HepG2 (cell line): ENCODE measurements around the gene ZNF865. TPM values are rescaled to one million over a fixed set of nuclear protein-coding genes. Genes with fewer than 3 reads are reported as not detected.

Experiments used
- ATAC-seq: fragments of 200-7000 bp; cut with Tn5 transposase; 3 replicates; pipeline ENCODE4 v1.9.1; 2020; ENCODE audit warnings: mild to moderate bottlenecking, moderate library complexity
- BruUV-seq: library from RNA; stranded (reverse); fragments of 400-500 nt; replicated peaks from 2 replicates; lab custom pipeline; 2021; lab: Mats Ljungman, UMichigan
- CTCF ChIA-PET: fragments of 300-600 bp; formaldehyde crosslinking; extraction: SDS; loops from one replicate; lab custom pipeline; 2021; ENCODE audit warnings: low total read pairs, inconsistent platforms, low intra/inter-chr PET ratio; lab: Yijun Ruan, JAX
- POLR2A ChIA-PET: fragments of 350-600 bp; sonication (Branson Sonifier 250); formaldehyde crosslinking; loops from one replicate; lab custom pipeline; 2020; ENCODE audit warnings: antibody characterized with exemption, inconsistent platforms; lab: Yijun Ruan, JAX
- DNase-seq: peaks from one replicate; pipeline ENCODE4 v3.0.0-alpha.2; 2015; ENCODE audit warnings: low spot score
- FAIRE-seq: peaks from 3 replicates; lab custom pipeline; 2011; peaks lifted over from hg19 to GRCh38; lab: Jason Lieb, UNC
- H2AFZ ChIP-seq: one replicate; pipeline ENCODE4 v1.6.1; 2011; ENCODE audit warnings: low read length, inconsistent platforms
- H3K27ac ChIP-seq: fragments of 300-600 bp; 3 replicates; pipeline ENCODE4 v1.8.0; 2011; ENCODE audit warnings: mixed run types, mild to moderate bottlenecking, mixed read lengths, low read length, inconsistent platforms; ENCODE audit not compliant: insufficient read depth; ENCODE audit errors: extremely low read length
- H3K27me3 ChIP-seq, 2 experiments: fragments of 200-600 bp in 1 of 2; 2 replicates in 1 of 2; 3 replicates in 1 of 2; pipeline versions ENCODE4 v1.6.0 to v1.8.0; 2011; ENCODE audit warnings: low read length in 2 of 2, mild to moderate bottlenecking in 2 of 2, moderate library complexity in 2 of 2, inconsistent platforms in 1 of 2; ENCODE audit not compliant: insufficient read depth in 2 of 2, control insufficient read depth in 1 of 2
- H3K36me3 ChIP-seq, 2 experiments: fragments of 200-600 bp in 1 of 2; replicated peaks in 1 of 2; 2 replicates in 1 of 2; 3 replicates in 1 of 2; pipeline versions ENCODE4 v1.5.1 to v1.8.0; 2011; ENCODE audit warnings: low read length in 2 of 2, inconsistent platforms in 1 of 2; ENCODE audit not compliant: insufficient read depth in 2 of 2, control insufficient read depth in 1 of 2
- H3K4me1 ChIP-seq: 2 replicates; pipeline ENCODE4 v1.5.1; 2012; ENCODE audit warnings: low read length, inconsistent platforms; ENCODE audit not compliant: insufficient read depth
- H3K4me2 ChIP-seq: 2 replicates; pipeline ENCODE4 v1.6.0; 2011; ENCODE audit warnings: low read depth, low read length, inconsistent platforms
- H3K4me3 ChIP-seq, 3 experiments: fragments of 200-600 bp in 1 of 3; sonication (generic), shearing (Covaris generic) in 1 of 3; replicated peaks in 1 of 3; 2 replicates each; pipeline ENCODE4 v1.5.1; 2011 to 2016; ENCODE audit warnings: low read length in 3 of 3, inconsistent platforms in 2 of 3, low read depth in 2 of 3, mild to moderate bottlenecking in 2 of 3, control low read depth in 1 of 3, mixed read lengths in 1 of 3; ENCODE audit not compliant: insufficient read depth in 1 of 3
- H3K79me2 ChIP-seq: one replicate; pipeline ENCODE4 v1.6.1; 2011; ENCODE audit warnings: low read length, inconsistent platforms; ENCODE audit not compliant: insufficient read depth
- H3K9ac ChIP-seq: 2 replicates; pipeline ENCODE4 v1.6.0; 2011; ENCODE audit warnings: mild to moderate bottlenecking, low read depth, low read length, inconsistent platforms; ENCODE audit not compliant: insufficient read depth
- H3K9me3 ChIP-seq: 2 replicates; pipeline ENCODE4 v1.5.1; 2012; ENCODE audit warnings: mild to moderate bottlenecking, low read length
- H4K20me1 ChIP-seq: 2 replicates; pipeline ENCODE4 v1.6.0; 2011; ENCODE audit warnings: inconsistent platforms, mild to moderate bottlenecking, low read length, moderate library complexity; ENCODE audit not compliant: insufficient read depth
- RBFOX2 ChIP-seq: fragments of 200-400 bp; formaldehyde crosslinking; IDR thresholded peaks from 2 replicates; pipeline ENCODE4 v1.6.1; 2017; ENCODE audit warnings: low read depth, mild to moderate bottlenecking, low read length
- ZNF503 ChIP-seq: sonication (generic); formaldehyde crosslinking; IDR thresholded peaks from 2 replicates; pipeline ENCODE4 v1.4.0; 2020; ENCODE audit warnings: missing genetic modification reagents
- WGBS: methylation state at CpG from one replicate; pipeline ENCODE4 v1.1.6; 2017; ENCODE audit warnings: low lambda C conversion rate; 5-methylcytosine and 5-hydroxymethylcytosine counted together
- in situ Hi-C: cut with HindIII; loops from 2 replicates; pipeline ENCODE4 v1.10.0; 2017; ENCODE audit warnings: low pct_unique_long_range_greater_than_20kb; ENCODE audit not compliant: extremely low pct_ligation_motif_present
- intact Hi-C: fragments of 100-400 bp; cut with micrococcal nuclease; formaldehyde crosslinking; loops from one replicate; pipeline ENCODE4 v1.10.0; 2022; ENCODE audit not compliant: unreplicated experiment
- polyA plus RNA-seq, 8 experiments: library from polyadenylated mRNA; depleted of rRNA in 3 of 8; stranded (reverse) in 7 of 8; unstranded in 1 of 8; fragments of >200 nt; fragmentation: Illumina TruSeq in 4 of 8; extraction: Trizol in 4 of 8; gene quantifications; 2 replicates each; pipeline versions ENCODE4 v1.2.1 to v1.2.3, GENCODE V29; 2011 to 2016; ENCODE audit warnings: low read depth in 4 of 8, missing spikeins in 1 of 8, mixed read lengths in 1 of 8; ENCODE audit not compliant: insufficient read depth in 1 of 8
- total RNA-seq, 5 experiments: library from RNA; depleted of rRNA; stranded (reverse); fragments of >200 nt; fragmentation: Illumina TruSeq; extraction: Trizol; gene quantifications; 2 replicates each; pipeline ENCODE4 v1.2.3, GENCODE V29; 2016; ENCODE audit warnings: low read depth in 1 of 5

Gene ZNF865
- total and polyA plus RNA-seq, 2 of the 13 experiments (the other 11 are each of a cell fraction or from before 2014, with no cell fraction given), result 0.93 to 1.0 TPM

GRCh38 chr19:55578761-55579747 is 26.4 kb upstream of the ZNF865 start:
- Histone ChIP-seq H3K79me2 (peaks cover 9% of the 10 kb centered on the region), H3K9me3 (no peaks in the 10 kb centered on the region), H3K4me3 (peak overlapping the region; percentile 88 to 97 (median 95)), H2AFZ (no peak overlapping the region), H3K9ac (peak overlapping the region; percentile 85; the same call in 1 of the 2 replicates), H3K4me2 (peak overlapping the region; percentile 93), H3K36me3 (0 out of 5 replicates have a peak, but pooled peaks cover 0 to 8% of the 10 kb centered on the region in 2 experiments), H4K20me1 (no peaks in the 10 kb centered on the region), H3K27me3 (no peaks in the 10 kb centered on the region), H3K4me1 (peaks cover 28% of the 10 kb centered on the region), H3K27ac (peak overlapping the region; percentile 79)
- TF ChIP-seq RBFOX2, result peak; percentile 57
- no peak for TF ChIP-seq ZNF503 (CRISPR knock-in tag)
- intact Hi-C loops, result no loop called here
- no peak for DNase-seq
- ATAC-seq, result no peak
- CTCF ChIA-PET, result no interaction called here
- no peak for FAIRE-seq
- 96% methylated on average over 80 of the region's 90 CpGs for WGBS
- TSS peak; percentile 43 for BruUV-seq
- in situ Hi-C loops, result no loop called here
- POLR2A ChIA-PET, result no interaction called here
